ENCODE results near the gene PAK4.

PAK4 gene

DNA sequence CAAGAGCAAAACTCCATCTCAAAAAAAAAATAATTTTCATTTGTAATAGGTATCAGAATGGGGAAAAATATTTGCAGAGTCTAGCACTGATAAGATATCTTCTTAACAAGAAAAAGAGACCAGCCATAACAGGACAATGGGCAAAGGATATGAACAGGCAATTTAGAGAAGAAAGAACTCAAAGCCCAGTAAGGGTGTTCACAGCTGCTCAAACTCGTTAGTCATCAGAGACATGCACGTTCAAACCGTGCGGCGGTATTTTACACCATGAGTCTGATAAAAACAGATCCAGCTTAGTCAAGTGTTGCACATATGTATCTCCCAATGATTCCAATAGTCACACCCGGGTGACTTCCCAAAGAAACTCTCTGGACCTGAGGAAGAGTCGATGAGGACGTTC is 57.5 kb downstream of the PAK4 start:
- no peak for DNase-seq

DNA sequence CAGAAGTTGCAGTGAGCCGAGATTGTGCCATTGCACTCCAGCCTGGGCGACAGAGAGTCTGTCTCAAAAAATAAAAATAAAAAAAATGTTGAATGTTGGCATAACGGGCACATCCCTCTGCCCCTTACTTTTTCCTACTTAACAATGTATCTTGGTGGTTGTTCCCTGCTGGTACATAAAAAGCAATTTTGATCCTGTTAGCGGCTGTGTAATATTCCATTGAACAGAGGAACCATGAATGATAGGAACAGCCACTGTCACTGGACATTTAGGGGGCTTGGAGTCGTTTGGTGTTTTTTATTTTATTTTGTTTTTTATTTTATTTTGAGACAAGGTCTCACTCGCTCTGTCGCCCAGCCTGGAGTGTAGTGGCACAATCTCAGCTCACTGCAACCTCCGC is 60.8 kb downstream of the PAK4 start:
- no peak for DNase-seq

DNA sequence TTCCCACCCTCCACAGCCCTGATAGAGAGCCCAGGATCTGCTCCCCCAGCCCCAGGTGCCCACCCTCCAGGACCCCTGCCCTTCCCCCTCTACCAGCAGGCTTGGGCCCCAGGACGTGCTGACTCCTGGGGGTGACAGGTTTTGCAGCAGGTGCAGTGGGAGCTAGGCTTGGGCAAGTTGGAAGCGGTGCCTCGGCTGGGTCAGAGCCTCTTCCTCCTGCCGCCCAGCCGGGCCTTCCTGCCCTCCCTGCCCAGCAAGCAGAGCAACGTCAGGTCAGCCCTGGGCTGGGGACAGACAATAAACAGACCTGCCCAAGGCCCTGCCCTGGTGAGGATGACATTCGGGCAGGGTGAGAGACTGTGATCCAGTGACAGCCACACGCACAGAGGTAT is 62.0 kb downstream of the PAK4 start:
- DNase-seq, result no peak

DNA sequence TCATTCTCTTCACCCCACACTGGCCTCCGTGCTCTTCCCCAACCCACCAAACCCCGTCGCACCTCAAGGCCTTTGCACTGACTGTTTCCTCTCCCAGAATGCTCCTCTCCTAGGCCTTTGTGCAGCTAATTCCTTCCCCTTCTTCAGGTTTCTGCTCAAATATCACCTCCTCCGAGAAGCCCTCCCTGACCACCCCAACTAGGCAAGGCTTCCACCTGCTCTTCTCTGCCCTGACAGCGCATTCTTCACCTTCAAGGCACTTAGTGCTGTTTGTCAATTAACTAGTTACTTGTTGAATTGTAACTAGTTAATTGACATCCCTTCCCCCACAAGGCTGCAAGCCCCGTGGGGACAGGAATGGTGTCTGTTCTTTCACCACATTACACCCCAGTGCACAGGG is 63.4 kb downstream of the PAK4 start:
- DNase-seq, result no peak

DNA sequence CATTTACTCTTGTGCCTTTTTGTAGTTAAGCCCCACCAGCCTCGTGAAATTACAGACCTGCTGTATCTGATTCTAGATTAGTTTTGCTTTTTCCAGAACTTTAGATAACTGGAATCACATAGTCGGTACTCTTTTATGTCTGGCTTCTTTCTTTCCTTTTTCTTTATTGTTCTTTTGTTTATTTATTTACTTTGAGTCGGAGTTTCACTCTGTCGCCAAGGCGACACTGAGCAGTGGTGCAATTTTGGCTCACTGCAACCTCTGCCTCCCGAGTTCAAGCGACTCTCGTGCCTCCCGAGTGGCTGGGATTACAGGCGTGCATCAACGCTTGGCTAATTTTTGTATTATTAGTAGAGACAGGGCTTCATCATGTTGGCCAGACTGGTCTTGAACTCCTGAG is 65.2 kb downstream of the PAK4 start:
- no peak for DNase-seq

DNA sequence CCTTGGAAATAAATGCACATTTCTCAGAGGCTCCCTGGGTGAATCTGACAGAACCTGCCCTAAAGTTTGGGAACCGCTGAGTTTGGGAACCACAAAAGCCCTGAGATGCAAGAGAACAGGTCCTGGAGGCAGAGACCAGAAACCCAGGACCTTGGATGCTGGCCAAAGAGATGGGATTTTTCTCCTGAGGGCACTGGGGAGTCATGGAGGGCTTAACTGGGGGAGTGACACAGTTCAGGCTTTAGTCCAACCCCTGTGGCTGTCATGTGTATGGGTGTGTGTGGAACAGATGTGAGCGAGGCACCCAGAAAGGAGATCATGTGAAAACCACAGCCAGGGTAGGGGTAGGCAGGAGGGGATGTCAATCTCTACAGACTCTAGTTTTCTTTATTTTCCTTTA is 67.3 kb downstream of the PAK4 start:
- no peak for DNase-seq

DNA sequence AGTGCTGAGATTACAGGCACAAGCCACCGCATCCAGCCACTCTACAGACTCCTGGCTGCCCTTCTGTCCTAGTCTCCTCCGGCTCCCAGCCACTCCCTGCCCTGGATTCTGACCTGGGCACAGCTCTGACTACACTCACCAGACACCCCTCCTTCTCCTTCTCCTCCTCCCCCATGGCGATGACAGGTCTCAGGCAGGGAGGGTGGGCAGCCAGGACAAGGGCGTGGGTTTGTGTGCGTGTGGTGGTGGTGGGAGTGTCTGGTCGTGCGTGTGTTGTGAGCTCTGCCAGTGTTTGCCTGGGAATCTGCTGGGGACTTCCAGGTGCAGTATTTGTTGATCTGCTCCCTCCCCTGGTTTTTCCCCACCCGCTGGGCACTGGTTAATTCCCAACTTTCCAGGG is 68.2 kb downstream of the PAK4 start:
- DNase-seq, result no peak

DNA sequence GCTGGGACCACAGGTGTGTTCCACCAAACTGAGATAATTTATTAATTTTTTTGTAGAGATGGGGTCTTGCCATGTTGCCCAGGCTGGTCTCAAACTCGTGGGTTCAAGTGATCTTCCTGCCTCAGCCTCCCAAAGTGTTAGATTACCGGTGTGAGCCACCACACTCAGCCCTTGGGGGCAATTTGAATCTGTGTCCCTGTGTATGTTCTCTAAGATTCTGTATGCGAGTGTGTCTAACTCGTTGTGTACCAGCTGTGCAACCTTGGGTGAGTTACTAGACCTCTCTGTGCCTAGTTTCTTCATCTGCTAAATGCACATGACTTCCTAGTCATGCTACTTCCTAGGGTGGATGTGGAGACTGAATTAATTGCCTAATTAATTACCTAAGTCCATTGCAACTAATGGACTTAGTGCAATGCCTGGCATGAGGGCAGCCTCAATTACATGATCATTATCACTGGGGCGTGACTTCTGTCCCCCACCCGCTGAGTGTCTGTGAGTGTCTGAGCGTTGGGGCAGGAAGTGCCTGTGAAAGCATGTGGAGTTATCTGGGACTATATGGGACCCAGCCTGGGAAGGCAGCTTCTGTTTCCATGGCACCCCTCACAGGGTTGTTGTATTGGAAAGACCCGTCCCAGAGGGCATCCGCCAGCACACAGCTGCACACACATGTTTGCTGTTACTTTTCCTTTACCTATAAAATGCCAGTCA is 69.4 kb downstream of the PAK4 start:
- no peak for DNase-seq

DNA sequence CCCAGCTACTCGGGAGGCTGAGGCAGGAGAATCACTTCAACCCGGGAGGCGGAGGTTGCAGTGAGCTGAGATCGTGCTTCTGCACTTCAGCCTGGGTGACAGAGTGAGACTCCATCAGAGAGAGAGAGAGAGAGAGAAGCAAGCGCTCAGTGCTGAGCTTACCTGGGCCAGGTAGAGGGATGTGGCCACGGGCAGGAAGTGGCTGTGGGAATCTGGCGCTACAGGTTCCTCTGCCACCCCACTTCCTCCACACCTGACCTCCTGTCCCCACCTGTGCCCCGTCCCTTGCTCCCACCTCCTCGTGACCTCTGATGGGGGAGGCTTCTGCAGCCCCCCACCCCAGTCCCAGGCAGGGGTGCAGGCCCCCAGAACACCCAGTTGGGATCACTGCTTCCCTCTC is 70.2 kb downstream of the PAK4 start:
- DNase-seq, result no peak

DNA sequence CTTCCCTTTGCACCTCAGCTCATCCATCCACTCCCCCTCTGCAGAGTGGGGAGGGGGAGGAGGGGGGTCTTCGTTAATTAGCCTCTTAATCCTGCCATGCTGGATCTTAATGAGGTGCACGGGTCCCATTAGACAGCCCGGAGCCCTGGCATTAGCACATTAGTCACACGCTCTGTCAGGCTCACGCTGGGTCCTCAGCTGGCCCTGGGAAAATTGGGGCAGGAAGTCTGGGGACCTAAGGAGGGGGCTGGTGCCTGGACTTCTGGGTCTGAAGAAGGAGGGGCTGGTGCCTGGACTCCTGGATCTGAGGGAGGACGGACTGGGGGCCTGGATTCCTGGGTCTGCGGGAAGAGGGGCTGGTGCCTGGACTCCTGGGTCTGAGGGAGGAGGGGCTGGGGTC is 70.7 kb downstream of the PAK4 start:
- DNase-seq, result no peak

DNA sequence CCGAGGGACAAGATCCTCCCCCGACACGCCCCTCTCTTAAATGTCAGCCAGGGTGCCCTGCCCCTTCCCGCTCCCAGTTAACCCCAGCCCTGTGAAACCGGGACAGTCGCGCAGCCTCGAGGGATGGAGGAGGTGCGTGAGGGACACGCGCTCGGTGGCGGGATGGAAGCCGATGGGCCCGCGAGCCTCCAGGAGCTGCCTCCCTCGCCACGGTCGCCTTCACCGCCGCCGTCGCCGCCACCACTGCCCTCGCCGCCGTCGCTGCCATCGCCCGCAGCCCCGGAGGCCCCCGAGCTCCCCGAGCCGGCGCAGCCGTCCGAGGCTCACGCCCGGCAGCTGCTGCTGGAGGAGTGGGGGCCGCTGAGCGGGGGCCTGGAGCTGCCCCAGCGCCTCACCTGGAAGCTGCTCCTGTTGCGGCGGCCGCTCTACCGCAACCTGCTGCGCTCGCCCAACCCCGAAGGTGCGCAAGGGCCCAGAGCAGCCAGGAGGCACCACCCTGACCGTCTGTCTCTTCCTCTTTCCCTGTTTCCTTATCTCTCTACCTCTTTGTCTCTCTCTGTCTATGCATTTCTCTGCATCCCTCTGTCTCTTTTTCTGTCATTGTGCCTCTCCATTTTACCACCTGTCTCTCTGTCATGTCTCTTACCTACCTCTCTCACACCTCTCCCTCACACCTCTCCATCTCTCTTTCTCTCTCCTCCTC is 71.4 kb downstream of the PAK4 start, which contains the start of gene NCCRP1:
Gene NCCRP1, plus strand, starts transcription at position 105 of the 703 bp plus-strand sequence. Its CDS starts 19 bp downstream, at position 124.
- no peak for DNase-seq

DNA sequence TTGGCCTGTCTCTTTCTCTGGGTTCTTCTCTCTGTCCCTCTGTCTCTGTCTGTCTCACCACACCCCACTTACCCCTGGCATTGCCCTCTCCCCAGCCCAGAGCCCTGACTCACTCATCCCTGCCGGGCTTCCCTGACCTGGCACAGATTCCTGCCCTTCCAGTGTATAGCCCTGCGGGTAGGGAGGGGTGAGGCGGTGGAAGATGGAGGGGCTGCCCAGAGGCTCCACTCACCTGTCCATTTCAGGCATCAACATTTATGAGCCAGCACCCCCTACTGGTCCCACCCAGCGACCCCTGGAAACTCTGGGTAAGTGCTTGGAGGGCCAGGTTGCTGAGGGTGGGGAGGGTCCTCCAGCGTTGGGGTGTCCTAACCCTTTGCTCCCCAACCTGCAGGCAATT is 72.2 kb downstream of the PAK4 start:
- DNase-seq, result no peak

DNA sequence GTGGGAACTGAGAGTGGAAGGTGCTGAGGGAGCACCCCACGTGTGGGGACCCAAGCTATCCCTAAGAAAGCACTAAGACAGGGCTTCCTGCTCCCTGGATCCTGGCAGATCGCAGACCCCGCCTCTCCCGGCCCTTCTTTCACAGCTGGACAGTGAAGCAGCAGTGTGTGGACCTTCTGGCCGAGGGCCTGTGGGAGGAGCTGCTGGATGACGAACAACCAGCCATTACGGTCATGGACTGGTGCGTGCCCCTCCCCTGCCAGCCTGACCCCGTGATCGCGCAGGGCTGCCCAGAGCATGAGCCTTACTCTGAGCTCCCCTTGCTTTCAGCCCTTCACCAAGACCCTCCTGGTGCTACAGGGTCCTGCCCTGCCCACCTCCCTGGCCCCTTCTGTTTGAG is 73.4 kb downstream of the PAK4 start:
- no peak for DNase-seq

DNA sequence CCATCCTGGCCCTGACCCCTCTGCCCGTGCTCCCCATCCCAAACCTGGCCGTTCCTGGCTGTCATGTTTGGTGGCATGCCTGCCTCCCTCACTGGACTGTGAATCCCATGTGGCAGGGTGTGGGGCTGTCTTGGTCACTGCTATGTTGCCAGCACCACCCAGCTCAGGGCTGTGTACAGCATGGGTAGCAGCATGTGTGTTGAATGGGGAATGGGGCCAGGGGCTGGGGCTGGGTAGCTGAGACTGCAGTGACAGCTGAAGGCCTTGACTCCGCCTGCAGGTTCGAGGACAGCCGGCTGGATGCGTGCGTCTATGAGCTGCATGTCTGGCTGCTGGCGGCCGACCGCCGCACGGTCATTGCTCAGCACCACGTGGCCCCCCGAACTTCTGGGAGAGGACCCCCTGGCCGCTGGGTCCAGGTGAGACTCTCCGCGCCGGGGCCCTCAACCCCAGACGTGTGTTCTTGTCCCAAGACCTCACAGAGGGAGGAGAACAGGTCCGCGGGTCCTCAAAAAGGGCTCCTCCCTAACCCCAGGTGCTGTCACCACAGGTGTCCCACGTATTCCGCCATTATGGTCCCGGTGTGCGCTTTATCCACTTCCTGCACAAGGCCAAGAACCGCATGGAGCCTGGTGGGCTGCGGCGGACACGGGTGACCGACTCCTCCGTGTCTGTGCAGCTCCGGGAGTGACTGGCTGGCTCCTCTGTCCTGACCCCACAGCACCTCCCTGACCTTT is 74.6 kb downstream of the PAK4 start:
- no peak for DNase-seq

DNA sequence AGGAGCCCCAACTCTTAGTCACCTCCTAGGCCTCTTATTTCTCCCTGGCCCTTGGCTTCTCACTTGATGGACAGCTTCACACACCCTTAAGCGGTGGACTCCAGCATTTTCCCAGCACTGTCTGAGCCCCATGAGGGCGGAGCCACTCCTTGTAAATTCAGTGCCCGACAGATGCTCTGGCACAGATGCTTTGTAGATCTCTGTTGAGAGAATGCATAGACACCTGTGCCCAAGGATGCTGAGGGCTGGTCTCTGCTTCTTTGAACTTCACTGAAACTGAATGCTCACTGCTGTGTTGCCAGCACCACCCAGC is 75.2 kb downstream of the PAK4 start:
- no peak for DNase-seq

DNA sequence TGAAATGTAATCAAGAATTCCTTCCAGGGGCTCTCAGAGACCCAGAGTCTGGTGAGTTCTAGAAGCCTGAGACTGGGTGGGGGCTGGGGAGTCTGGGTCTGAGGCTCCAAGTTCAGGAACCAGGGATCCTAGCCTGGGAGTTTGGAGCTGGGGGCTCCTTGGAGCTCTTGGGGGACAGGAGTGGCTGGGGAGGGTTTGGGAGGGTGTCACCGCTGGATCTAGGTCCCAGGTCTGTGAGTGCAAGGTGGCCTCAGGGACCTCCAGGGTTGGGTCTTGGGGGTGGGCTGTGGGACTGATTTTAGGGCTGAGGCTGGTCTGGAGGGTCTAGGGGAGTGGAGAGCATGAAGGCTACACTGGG is 77.4 kb downstream of the PAK4 start:
- no peak for DNase-seq

DNA sequence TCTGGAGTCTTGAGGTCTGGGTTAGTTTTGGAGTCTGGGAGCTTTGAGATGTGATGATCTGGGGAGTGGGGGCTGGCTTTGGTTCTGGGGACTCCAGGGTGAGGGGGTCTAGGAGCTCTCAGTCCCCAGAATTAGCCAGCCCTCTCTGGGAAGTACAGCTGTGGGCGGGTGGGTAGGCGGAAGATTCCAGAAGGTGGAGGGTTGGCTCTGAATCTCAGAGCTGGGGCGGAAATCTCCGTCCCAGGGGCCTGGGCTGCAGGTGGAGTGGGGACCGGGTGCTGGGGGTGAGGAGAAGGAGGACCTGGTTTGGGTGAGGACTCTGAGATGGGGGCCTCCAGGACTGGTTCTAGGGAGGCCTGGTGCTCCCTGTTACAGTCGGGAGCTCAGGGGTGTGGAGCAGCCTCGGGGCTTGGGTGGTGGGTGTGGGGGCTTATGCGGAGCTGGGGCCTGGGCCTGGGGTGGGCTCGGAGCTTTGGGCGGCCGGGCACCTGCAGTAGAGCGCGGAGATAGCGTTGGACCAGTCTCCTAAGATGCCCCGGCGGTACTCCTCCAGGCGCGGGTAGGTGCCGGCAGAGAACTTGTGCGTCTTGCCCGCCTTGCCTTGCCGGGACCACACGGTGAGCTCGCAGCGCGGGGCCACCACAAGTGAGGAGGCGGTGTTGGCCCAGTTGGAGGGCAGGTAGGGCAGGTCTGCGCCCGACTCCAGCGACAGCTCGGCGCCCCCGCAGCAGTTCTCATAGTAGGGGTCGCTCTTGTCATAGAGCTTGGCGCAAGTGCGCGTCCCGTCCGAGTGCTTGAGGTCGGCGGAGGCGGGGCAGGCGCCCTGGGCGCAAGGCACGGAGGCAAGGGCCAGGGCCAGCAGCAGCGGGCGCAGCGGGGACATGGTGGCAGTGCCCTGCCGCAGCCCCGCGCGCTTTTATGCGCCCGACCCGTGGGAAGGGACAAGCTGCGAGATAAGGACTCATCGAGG is 78.1 kb downstream of the PAK4 start, which contains the start of gene SYCN:
Gene SYCN, minus strand, starts transcription at position 892 of the 970 bp plus-strand sequence. Its CDS starts 9 bp downstream, at position 883.
- no peak for DNase-seq

DNA sequence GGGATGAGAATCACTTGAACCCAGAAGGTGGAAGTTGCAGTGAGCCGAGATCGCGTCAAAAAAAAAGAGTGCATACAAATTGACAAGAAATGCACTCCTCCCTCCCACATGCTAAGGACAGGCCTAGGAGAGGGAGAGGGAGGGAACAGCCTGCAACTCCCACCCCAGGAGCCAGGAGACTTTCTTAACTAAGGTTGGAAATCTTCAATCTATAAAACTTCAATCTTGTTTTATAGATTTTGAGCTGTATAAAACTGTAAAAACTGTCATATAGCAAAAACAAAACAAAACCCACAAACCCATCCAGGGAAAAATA is 79.8 kb downstream of the PAK4 start:
- DNase-seq, result no peak

DNA sequence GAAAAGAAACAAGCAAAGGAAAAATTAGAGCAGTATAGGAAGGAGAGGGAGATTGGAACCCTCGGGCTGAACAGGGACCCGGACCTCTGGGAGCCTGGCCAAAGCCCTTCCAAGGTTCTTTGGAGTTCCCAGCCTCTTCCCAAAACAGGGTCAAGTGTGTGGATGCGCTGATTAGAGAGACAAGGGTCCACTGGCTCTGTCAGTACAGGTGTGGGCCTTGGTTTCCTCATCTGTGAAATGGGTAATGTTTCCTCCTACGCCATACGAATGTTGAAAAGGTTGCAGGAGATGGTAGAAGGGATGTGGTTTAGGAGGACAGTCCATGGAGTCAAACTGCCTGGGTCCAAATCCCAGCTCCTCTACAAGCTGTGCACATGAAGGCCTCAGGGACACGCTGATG is 80.5 kb downstream of the PAK4 start:
- no peak for DNase-seq

DNA sequence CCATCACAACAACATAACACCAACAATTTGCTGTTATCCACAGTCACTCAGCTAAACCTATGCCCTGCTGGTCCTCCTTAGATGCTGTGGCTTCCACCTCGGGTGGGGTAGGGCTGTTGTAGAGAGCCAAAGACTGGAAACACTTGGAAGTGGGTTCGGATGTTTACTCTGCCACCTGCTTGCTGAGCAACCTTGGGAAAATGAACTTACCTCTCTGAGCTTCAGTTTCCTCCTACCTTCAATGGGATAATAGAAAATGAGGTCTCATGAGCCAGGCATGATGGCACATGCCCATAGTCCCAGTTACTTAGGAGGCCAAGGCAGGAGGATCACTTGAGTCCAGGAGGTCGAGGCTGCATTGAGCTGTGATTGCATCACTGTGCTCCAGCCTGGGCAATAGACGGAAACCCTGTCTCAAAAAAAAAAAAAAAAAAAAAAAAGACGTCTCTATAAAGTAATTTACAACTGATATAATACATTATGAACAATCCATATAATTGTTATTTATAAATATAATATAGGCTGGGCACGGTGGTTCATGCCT is 81.8 kb downstream of the PAK4 start:
- DNase-seq, result no peak

DNA sequence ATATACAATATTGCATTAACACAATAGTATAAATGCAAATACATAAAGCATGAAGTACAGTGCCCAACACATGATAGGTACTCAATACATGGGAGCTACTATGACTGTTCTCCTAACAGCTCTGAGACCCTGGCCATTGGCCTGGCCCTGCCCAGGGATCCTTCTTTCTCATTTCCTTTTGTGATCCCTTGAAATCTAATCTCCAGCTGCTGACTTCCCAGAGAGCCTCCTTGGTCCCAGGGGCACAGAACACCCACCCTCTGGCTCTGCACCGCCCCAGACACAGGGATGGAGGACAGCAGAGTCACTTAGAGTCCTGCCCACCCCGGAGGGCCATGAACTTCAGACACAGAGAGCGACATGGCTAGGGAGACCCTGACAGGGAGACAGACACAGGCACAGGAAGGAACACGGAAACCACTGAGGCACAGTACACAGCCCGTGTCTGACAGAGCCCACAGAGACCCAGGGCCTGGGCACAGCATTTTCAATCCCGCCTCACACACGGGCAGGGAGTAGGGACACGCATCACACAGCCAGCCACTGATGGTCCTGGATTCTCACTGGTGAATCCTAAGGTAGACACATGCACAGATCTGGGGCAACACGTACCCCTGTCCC is 82.7 kb downstream of the PAK4 start:
- DNase-seq, result no peak

DNA sequence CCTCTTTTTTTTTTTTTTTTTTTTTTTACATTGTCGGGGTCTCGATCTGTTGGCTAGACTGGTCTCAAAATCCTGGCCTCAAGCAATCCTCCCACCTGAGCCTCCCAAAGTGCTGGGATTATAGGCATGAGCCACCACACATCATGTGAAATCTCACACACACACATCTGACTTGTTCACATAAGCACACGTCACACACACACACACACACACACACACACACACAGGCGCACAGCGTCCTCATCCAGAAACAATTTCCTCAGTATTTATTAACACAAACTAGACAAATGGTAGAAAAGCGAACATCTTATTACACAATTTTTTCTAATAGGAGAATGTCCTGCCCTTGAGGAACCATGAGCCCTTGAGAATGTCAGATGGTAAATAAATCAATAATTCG is 83.6 kb downstream of the PAK4 start:
- no peak for DNase-seq

Measured in activated CD4-positive, CD25-positive, alpha-beta regulatory T cell (primary cell).